Gastrocnemius medialis (tissue), 4 donors: ENCODE measurements around the gene ZBTB21. TPM values are rescaled to one million over a fixed set of nuclear protein-coding genes. Genes with fewer than 3 reads are reported as not detected.

Experiments
- ATAC-seq, 2 donors: fragments of 150-250 bp; one replicate each; pipeline ENCODE4 v1.9.1; 2016
- DNase-seq, 2 donors: peaks; one replicate each; pipeline ENCODE4 v3.0.0-alpha.2; 2019
- H3K27ac ChIP-seq, 4 donors: fragments of 200-600 bp; sonication (generic); 1 replicate in 1 of 4; 2 replicates in 3 of 4; pipeline ENCODE4 v1.5.1; 2016 to 2018; ENCODE audit warnings: mild to moderate bottlenecking in 2 of 4, moderate library complexity in 1 of 4
- H3K27me3 ChIP-seq, 3 donors: fragments of 200-600 bp; sonication (generic) in 2 of 3; 1 replicate in 1 of 3; 2 replicates in 2 of 3; pipeline versions ENCODE4 v1.5.1 to v1.6.0; 2016 to 2019; ENCODE audit warnings: mild to moderate bottlenecking in 1 of 3, moderate library complexity in 1 of 3
- H3K36me3 ChIP-seq, 2 donors: fragments of 200-600 bp; sonication (generic) in 1 of 2; one replicate each; pipeline ENCODE4 v1.5.1; 2017 to 2018
- H3K4me1 ChIP-seq, 2 donors: fragments of 200-600 bp; sonication (generic) in 1 of 2; one replicate each; pipeline ENCODE4 v1.5.1; 2016 to 2017; ENCODE audit warnings: mild to moderate bottlenecking in 2 of 2
- H3K4me3 ChIP-seq, 4 donors: fragments of 200-600 bp; sonication (generic) in 3 of 4; 1 replicate in 1 of 4; 2 replicates in 3 of 4; pipeline ENCODE4 v1.5.1; 2016 to 2019; ENCODE audit warnings: mild to moderate bottlenecking in 2 of 4
- H3K9me3 ChIP-seq, 3 donors: fragments of 200-600 bp; sonication (generic) in 2 of 3; 1 replicate in 1 of 3; 2 replicates in 2 of 3; pipeline ENCODE4 v1.5.1; 2016 to 2019
- POLR2A ChIP-seq, 2 donors: fragments of 450-650 bp; IDR thresholded peaks; one replicate each; pipeline ENCODE4 v1.6.1; 2017; ENCODE audit warnings: antibody characterized with exemption in 2 of 2, mild to moderate bottlenecking in 2 of 2, moderate library complexity in 2 of 2
- in situ Hi-C, 4 donors: fragments of 200-750 bp; cut with MboI; loops; one replicate each; pipeline versions ENCODE4 v1.15.0 to v1.8.0; 2017; ENCODE audit warnings: low sequenced_read_pairs in 4 of 4
- intact Hi-C: fragments of 100-400 bp; cut with DNase I; formaldehyde crosslinking; loops from one replicate; pipeline ENCODE4 v1.15.1; 2023; ENCODE audit warnings: low total_unique reads
- total RNA-seq, 4 donors: library from RNA; depleted of rRNA; stranded (reverse); fragments of >200 nt; gene quantifications; one replicate each; pipeline versions ENCODE4 v1.1.0 to v1.2.3, GENCODE V29; 2016
- TF ChIP-seq, protein P1 (sequence below), 5 experiments: fragments of 450-650 bp in 3 of 5; fragments of 200-600 bp in 2 of 5; sonication (generic) in 2 of 5; IDR thresholded peaks in 4 of 5; conservative IDR thresholded peaks in 1 of 5; 1 replicate in 4 of 5; 2 replicates in 1 of 5; pipeline ENCODE4 v1.5.1; 2016 to 2019; ENCODE audit warnings: antibody characterized with exemption in 5 of 5, mild to moderate bottlenecking in 3 of 5, moderate library complexity in 3 of 5

The ZBTB21 gene
- total RNA-seq, 4 donors from 2014 or later, result 1.9 to 5.0 (median 4.0) TPM

DNA sequence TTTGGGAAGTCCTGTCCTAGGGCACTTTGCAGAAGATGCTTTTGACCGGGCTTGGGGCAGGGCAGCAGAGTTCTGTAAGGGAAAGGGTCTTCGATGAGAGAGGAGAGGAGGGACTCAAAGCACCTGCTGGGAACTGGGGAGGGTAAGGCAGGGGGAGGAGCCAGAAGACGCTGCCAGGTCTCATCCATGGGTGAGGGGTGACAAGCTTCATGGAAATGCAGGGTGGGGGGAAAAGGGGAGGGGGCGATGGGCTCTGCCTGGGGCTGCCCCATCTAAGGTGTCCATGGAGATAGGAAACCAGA lies 35.5 kb downstream of the ZBTB21 start:
- in situ Hi-C loops (no loop called here), intact Hi-C loops (no loop called here)
- H3K27ac ChIP-seq, result no peak overlapping the region
- DNase-seq (peak in 1 of 2 donors; percentile 6), ATAC-seq (no peak)
- H3K4me1 ChIP-seq, result peaks cover 4 to 6% of the 10 kb centered on the region in 2 donors
- no peaks in the 10 kb centered on the region for H3K27me3 ChIP-seq
- no peak overlapping the region for H3K4me3 ChIP-seq
- no peaks in the 10 kb centered on the region for H3K36me3 ChIP-seq
- no peaks in the 10 kb centered on the region for H3K9me3 ChIP-seq
- TF ChIP-seq POLR2A (IDR thresholded peaks at IDR 0.05), result no peak
- TF ChIP-seq, protein P1, sequence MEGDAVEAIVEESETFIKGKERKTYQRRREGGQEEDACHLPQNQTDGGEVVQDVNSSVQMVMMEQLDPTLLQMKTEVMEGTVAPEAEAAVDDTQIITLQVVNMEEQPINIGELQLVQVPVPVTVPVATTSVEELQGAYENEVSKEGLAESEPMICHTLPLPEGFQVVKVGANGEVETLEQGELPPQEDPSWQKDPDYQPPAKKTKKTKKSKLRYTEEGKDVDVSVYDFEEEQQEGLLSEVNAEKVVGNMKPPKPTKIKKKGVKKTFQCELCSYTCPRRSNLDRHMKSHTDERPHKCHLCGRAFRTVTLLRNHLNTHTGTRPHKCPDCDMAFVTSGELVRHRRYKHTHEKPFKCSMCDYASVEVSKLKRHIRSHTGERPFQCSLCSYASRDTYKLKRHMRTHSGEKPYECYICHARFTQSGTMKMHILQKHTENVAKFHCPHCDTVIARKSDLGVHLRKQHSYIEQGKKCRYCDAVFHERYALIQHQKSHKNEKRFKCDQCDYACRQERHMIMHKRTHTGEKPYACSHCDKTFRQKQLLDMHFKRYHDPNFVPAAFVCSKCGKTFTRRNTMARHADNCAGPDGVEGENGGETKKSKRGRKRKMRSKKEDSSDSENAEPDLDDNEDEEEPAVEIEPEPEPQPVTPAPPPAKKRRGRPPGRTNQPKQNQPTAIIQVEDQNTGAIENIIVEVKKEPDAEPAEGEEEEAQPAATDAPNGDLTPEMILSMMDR (IDR thresholded peaks at IDR 0.05 in 4 of 5, conservative IDR thresholded peaks at IDR 0.05 in 1 of 5), result no peak

DNA sequence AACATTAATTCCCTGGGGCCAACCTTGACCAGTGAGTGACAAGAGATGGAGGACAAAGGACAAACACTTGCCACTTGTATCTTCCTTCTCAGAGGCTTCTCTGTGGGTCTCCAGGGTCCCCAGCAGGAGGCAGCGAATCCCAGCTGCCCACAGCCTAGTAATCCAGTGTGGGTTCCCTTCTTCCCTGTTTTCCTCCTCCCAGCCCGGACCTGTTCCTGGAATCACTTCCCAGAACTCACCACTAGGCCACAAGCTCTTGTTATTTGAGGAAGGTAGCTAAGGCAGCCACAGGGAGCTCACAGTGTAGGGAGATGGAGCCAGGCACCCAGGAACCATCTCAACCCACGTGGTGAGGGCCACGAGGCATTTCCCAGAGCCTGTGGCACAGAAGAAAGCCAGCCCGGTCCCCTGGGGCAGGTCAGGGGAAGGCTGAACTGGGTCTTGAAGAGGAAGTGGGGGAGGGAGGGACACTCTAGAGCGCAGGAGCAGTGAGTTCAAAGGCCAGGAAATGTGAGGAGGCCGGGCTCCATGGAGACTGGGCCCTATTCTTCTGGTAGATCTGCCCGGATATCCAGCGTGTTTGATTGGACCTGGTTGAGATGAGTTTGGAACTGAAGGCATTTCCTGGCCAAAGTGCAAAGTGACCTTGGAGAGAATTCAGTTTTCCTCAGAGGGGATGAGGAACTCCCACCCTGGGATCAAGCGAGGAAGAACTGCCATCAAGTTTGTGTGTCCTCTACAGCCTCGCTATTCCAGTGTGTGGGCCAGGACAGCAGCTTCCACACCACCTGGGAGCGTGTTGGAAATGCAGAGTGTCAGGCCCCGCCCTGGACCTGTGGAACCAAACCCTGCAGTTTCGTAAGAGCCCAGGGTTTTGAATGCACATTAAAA lies 36.1 kb downstream of the ZBTB21 start:
- peaks cover 4 to 6% of the 10 kb centered on the region in 2 donors for H3K4me1 ChIP-seq
- peak in 1 of 2 donors; percentile 49 for ATAC-seq

DNA sequence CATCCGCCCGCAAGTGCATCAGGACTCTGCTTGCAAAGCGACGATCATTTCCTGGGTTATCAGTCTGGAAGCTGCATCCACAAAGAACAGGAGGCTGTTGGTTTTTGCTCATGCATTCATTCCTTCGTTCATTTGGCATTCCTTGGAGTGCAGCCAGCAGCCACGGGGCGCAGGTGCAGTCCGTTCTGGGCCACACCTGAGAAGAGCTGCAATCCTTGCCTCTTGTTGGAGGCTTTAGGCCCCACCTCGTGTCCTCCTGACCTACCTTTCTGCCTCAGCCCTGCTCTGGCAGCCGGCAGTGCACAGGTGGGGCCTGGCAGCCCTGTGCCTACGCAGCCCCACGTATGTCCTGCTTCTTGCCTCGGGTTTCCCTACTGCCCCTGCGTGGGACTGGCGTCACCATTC lies 36.7 kb downstream of the ZBTB21 start:
- in situ Hi-C loops, result no loop called here
- no peak for TF ChIP-seq POLR2A (IDR thresholded peaks at IDR 0.05)
- TF ChIP-seq, protein P1 (IDR thresholded peaks at IDR 0.05 in 4 of 5, conservative IDR thresholded peaks at IDR 0.05 in 1 of 5), result no peak
- H3K27me3 ChIP-seq, result no peaks in the 10 kb centered on the region
- H3K36me3 ChIP-seq, result no peaks in the 10 kb centered on the region
- H3K9me3 ChIP-seq, result no peaks in the 10 kb centered on the region
- H3K27ac ChIP-seq, result no peak overlapping the region
- intact Hi-C loops, result no loop called here
- DNase-seq (peak in 1 of 2 donors; percentile 5), ATAC-seq (no peak)
- peaks cover 4 to 6% of the 10 kb centered on the region in 2 donors for H3K4me1 ChIP-seq
- no peak overlapping the region for H3K4me3 ChIP-seq

More for the DNA sequence above, 36.1 kb downstream of the ZBTB21 start:
- H3K27me3 ChIP-seq, result no peaks in the 10 kb centered on the region
- no peaks in the 10 kb centered on the region for H3K9me3 ChIP-seq
- H3K4me3 ChIP-seq, result no peak overlapping the region
- intact Hi-C loops (no loop called here), in situ Hi-C loops (no loop called here)
- TF ChIP-seq POLR2A (IDR thresholded peaks at IDR 0.05), result no peak
- TF ChIP-seq, protein P1 (IDR thresholded peaks at IDR 0.05 in 4 of 5, conservative IDR thresholded peaks at IDR 0.05 in 1 of 5), result no peak
- H3K27ac ChIP-seq, result peak overlapping the region in 2 of 4 donors; percentile 26 to 33
- peak in 1 of 2 donors; percentile 10 for DNase-seq
- no peaks in the 10 kb centered on the region for H3K36me3 ChIP-seq

DNA sequence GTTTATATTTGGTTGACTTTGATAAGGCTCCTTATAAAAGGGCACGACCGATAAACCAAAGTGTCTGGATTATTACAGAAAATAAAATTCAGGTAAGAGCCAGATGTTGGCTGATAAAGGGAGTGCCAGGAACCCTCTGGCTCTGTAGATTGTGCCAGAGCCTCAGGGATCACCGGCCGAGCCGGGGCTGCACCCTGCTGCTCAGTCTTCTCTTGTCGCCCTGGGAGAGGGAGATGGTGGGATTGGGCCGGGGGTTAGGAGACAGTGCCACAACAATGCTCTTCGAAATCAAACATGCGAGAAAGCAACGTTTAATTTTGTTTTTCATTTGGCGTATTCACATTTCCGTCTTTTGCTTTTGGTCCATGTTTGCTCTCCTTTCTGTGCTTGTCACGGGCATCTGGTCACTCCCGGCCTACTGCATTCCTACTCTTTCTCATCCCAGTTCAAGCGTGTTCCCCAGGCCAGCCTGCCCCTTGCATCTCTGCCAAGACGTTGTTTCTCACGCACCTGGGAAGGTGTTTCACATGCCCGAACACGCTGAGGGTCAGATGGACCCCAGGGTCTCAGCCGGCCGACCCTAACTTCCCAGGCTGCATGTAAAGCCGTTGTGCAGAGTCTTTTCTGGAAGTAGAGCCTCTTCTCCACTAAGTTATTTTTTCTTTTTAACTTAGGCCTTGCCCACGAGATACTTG lies 37.5 kb downstream of the ZBTB21 start:
- in situ Hi-C loops, result no loop called here
- no peak for TF ChIP-seq POLR2A (IDR thresholded peaks at IDR 0.05)
- TF ChIP-seq, protein P1 (IDR thresholded peaks at IDR 0.05 in 4 of 5, conservative IDR thresholded peaks at IDR 0.05 in 1 of 5), result no peak
- DNase-seq, result peak in 1 of 2 donors; percentile 2
- no peaks in the 10 kb centered on the region for H3K27me3 ChIP-seq
- intact Hi-C loops, result no loop called here
- no peak for ATAC-seq
- H3K36me3 ChIP-seq, result no peaks in the 10 kb centered on the region
- peaks cover 4 to 6% of the 10 kb centered on the region in 2 donors for H3K4me1 ChIP-seq
- no peaks in the 10 kb centered on the region for H3K9me3 ChIP-seq
- H3K4me3 ChIP-seq, result no peak overlapping the region
- no peak overlapping the region for H3K27ac ChIP-seq
